ENCODE results near the gene G6PD. TPM values are rescaled to one million over a fixed set of nuclear protein-coding genes. Genes with fewer than 3 reads are reported as not detected.

The G6PD gene
- total RNA-seq, 1 experiment from 2014 or later = 60.1 TPM

DNA sequence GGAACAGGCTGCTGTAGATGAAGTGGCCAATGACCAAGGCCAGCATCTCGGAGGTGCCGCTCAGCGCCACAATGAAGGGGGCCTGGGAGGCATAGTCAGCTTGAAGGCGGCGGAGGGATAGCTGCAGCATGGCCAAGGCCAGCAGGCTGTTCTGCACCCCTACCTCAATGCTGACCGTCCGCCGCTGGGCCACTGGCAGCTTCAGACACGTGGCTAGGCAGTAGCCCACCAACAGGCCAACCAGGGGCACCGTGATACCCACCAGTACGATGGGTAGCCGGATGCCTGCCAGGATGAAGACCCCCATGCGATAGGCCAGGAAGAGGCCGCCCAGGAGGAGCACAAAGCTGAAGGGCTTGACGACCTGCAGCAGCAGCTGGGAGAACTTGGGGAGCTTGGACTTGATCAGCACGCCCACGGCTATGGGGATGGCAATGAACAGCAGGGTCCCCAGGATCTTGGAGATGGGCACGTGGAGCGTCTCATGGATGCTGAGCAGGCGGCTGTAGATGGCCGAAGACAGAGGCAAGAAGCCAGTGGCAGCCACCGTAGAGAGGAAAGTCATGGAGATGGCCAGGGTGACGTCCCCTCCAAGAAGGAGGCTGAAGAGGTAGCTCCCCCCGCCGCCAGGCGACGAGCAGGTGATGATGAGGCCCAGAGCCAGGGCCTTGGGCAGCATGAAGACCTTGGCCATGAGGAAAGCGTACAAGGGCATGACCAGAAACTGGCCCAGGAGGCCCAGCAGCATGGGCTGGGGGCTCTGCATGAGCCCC is 58.9 kb downstream of the G6PD start:
- no peak for DNase-seq (ENCODE audit: low read depth)

DNA sequence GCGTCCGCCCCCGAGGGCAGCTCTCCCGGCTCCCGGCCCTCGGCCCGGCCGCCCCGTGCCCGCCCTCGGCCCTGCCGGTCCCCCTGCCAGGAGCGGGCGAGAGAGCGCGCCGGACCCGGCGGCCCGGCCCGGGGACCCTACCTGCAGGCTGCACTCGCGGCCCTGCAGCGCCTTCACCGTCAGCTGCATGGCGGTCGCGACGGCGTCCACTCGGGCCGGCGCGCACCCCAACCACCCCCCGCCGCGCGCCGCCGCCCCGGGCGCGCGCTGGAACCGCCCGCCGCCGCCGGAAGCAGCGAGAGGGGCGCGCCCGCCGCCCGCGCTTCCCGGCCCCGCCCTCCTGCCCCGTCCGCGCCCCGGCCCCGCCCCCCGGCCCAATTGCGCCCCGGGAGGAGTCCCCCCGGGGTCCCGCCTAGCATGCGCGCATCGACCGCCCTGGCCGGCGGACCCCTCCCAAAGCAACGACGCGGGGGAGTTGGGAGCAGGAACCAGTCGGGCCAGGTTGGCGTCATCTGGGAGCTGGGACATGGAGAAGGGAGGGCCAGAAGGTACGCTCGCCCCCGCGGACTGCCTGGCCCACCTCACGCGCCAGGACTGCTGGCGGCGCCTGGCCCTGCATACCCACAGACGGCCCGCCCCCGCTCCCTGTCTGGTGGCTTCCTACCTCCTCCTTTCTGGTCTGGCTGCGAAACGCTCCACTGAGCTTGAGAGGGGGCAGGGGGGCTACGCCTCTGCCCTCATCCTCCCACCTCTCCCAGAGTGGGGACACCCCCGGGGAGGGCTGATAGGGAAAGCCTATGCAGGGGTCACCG is 60.0 kb downstream of the G6PD start, which contains the start of gene UBL4A:
Gene UBL4A, minus strand, starts transcription at position 220 of the 812 bp plus-strand sequence. Its CDS starts 31 bp downstream, at position 189.
- no peak for DNase-seq (ENCODE audit: low read depth)

DNA sequence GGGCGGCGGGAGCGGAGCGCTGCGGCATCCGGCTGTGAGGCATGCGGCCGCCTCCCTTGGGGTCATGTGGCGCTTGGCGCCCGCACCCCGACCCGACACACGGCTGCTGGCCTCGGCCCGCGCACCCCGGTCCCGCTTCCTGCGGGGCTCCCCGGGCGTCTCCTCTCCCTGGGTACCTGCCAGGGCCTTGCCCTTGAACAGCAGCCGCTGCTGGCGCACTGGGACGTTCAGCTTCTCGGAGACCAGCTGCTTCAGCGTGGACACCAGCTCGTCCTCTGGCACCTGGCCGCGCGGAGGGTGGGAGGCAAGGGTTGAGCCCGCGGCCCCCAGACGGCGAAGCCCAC is 60.6 kb downstream of the G6PD start:
- no peak for DNase-seq (ENCODE audit: low read depth)

DNA sequence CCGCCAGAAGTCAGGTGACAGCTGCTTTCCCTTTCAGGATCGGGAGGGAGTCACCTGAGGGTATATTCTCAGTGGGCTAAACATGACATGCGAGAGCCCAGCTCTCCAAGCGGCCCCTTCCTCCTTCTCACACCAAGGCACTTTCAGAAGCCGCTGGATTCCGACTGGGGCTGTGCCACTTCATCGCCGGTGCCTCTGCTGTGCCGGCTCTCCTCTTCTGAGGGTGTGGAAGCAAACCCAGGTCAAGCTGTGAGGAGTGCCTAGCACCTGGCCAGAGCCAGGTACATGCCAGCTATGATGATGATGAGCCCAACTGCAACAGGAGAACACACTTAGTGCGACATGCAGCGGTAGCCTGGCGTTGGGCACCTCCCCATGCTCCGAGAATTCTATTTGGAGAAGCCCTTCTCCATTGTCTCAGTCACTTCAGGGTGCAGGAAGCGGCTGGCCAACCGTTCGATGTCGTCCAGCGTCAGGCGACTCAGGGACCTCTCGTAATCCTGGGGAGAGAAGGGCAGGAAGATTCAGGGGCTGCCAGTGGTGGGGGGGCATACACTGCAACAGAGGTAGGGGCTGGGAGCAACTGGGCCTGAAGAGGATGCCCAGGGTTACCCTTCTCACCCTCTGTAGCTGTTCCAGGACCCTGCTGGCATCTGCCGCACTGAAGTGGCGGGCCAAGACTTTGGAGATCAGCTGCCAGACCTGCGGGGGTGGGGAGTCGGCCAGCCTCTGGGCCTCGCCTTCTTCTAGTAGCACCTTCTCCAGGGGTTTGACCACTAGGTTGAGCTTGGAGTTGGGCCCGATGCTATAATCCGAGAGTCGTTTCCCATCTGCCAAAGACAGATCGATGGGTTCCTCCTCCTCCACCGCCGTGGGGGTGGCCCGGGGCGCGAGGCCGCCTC is 61.2 kb downstream of the G6PD start:
- DNase-seq (ENCODE audit: low read depth) = no peak

DNA sequence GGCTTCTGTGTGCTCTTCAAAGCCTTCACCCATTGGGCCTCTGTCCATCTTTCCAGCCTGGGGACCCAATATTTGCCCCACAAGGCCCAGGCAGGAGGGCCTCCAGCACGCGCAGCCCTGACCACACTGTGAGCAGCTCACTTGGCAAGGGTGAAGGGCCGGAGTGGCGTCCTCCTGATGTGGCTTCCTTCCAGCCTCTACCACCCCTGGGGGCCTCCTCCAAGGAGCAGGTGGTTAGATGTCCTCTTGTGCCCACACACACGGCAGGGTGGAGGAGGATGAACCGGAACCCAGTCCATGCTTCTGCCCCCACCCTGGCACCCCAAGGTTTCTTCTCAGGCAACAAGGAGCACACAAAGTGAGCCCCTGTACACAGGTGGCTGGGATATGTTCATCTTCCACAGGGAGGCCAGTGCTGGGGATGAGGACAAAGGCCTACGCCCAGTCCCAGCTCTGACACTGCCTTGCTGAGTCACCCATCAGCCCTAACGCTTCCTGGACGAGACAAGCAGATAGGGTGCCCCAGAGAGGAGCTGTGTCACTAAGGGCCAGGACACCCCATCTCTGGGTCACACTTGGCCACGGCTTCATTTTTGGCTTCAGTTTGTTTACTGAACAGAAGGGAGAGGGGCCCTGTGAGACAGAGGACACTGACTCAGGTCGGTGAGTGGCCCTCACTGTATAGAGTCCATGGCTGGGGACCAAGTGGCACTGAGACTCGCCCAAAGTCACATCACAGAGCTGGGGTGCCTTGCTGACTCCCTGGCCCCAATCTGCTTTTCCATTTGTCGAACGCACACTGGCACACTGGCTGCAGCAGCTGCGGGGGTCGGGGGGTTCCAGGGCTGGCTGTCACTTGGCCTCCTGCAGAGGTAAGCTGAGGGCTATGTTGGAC is 62.1 kb downstream of the G6PD start:
- DNase-seq (ENCODE audit: low read depth) = no peak

DNA sequence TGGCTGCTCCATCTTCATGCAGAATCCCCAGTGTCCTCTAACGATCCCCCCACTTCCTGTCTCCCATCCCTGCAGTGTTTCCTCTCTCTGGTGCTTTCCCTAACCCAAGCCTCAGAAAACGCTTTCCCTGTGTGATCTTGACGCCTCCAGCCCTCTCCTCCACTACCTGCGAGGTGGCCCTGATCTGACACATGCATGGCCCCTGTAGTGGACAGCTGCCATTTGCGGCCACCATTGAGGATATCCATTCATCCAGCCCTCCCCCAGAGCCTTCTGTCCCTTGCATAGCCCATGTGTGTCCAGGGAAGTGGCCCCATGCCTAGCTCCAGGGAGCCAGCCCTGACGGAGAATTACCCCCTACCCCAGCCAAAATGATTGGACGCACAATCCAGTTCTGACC is 63.3 kb downstream of the G6PD start:
- no peak for DNase-seq (ENCODE audit: low read depth)

DNA sequence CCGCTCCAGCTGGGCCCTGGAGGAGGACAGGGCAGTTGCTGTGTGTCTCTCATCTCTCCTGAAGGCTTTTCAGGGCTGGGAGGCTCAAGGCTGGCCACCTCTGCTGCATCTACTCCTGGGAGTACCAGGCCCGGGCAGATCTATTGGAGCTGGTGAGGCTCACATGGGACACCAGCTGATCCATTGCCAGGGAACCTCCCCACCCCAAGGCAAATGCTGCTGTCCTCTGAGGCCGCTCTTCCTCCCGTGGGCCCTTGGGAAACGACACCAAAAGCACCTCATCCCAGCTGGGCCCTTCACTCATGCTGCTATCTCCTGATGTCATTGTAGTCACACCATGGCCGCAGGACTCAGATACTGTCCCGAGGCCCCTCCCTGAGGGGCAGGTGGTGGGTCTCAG is 63.9 kb downstream of the G6PD start:
- DNase-seq (ENCODE audit: low read depth) = no peak

DNA sequence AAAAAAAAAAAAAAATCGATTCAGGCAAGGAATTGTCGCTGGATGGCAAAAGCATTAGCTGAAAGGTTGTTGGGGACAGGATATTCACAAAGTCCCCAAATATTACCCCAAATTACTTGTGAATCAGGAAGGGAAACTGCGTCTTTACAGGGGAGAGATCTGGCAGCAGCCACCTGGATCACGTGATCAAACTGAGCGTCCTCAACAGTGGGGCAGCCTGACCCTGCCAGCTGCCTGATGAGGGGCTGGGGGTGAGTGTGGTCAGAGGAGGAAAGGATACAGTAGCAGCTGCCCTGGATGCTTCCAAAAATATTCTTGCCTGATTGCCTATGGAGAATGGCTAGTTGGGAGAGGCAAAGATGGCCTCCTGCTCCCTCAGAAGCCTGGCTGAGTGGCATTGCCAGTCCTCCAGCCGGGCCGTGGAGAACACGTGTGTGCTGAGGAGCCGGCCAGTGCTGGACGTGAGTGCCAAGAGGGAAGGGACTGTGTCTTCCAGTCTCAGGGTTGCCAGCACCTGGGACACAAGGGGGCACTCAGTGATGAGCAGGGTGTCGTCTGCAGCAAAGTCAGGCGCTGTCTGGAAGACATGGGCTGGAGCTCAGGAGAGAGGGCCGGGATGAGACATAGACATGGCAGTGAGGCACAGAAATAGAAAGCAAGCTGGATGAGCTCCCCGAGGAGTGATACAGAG is 64.6 kb downstream of the G6PD start:
- DNase-seq (ENCODE audit: low read depth) = no peak

Other genes starting within 250 kb of the G6PD start
- gene FLNA, start 172.2 kb downstream of the G6PD start, total RNA-seq (2014; rRNA removed) = 1,374 and 1,654 TPM in 2 replicates
- 67.0 and 77.3 TPM in 2 replicates for gene EMD, start 167.6 kb downstream of the G6PD start, total RNA-seq (2014; rRNA removed)
- gene RPL10, start 148.5 kb downstream of the G6PD start, total RNA-seq (2014; rRNA removed) = 2,668 and 4,535 TPM in 2 replicates
- gene DNASE1L1, start 137.6 kb downstream of the G6PD start, total RNA-seq (2014; rRNA removed) = 96.6 and 104 TPM in 2 replicates
- gene TAFAZZIN, start 135.3 kb downstream of the G6PD start, total RNA-seq (2014; rRNA removed) = 28.2 and 159 TPM in 2 replicates
- gene ATP6AP1, start 118.2 kb downstream of the G6PD start, total RNA-seq (2014; rRNA removed) = 48.9 and 50.6 TPM in 2 replicates
- gene GDI1, start 109.7 kb downstream of the G6PD start, total RNA-seq (2014; rRNA removed) = 190 and 218 TPM in 2 replicates
- gene FAM50A, start 102.7 kb downstream of the G6PD start, total RNA-seq (2014; rRNA removed) = 68.0 and 95.9 TPM in 2 replicates
- gene PLXNA3, start 88.6 kb downstream of the G6PD start, total RNA-seq (2014; rRNA removed) = 7.5 and 9.6 TPM in 2 replicates
- 66.8 and 70.1 TPM in 2 replicates for gene LAGE3, start 67.6 kb downstream of the G6PD start, total RNA-seq (2014; rRNA removed)
- gene UBL4A, start 60.2 kb downstream of the G6PD start, total RNA-seq (2014; rRNA removed) = 43.6 and 48.3 TPM in 2 replicates
- 48.8 and 57.7 TPM in 2 replicates for gene SLC10A3, start 56.2 kb downstream of the G6PD start, total RNA-seq (2014; rRNA removed)
- 46.5 and 47.4 TPM in 2 replicates for gene FAM3A, start 30.6 kb downstream of the G6PD start, total RNA-seq (2014; rRNA removed)
- 21.5 and 22.4 TPM in 2 replicates for gene IKBKG, start 774 bp upstream of the G6PD start, total RNA-seq (2014; rRNA removed)
- not detected in 2 replicates for gene CTAG1A, start 38.3 kb upstream of the G6PD start, total RNA-seq (2014; rRNA removed)
- not detected in 2 replicates for gene CTAG1B, start 72.4 kb upstream of the G6PD start, total RNA-seq (2014; rRNA removed)
- gene CTAG2, start 106.7 kb upstream of the G6PD start, total RNA-seq (2014; rRNA removed) = not detected in 2 replicates
- 2.4 and 12.5 TPM in 2 replicates for gene GAB3, start 204.2 kb upstream of the G6PD start, total RNA-seq (2014; rRNA removed)
- gene DKC1, start 216.0 kb upstream of the G6PD start, total RNA-seq (2014; rRNA removed) = 40.5 and 46.2 TPM in 2 replicates